Karpas-422 (cell line): Measurements from ENCODE around the gene GDF7. TPM values are rescaled to one million over a fixed set of nuclear protein-coding genes. Genes with fewer than 3 reads are reported as not detected.

ENCODE experiments used
- DNase-seq: peaks from one replicate; pipeline ENCODE4 v3.0.0-alpha.2; 2015
- H2AFZ ChIP-seq: fragments of 200-600 bp; sonication (generic); 2 replicates; pipeline ENCODE4 v1.6.1; 2014; ENCODE audit warnings: antibody characterized with exemption, low read length, mixed read lengths
- H3K27ac ChIP-seq: fragments of 200-600 bp; sonication (generic); 2 replicates; pipeline ENCODE4 v1.5.1; 2014; ENCODE audit warnings: mild to moderate bottlenecking, low read length, moderate library complexity
- H3K27me3 ChIP-seq: fragments of 200-600 bp; sonication (generic); 2 replicates; pipeline ENCODE4 v1.6.1; 2014; ENCODE audit warnings: low read length, mixed read lengths
- H3K36me3 ChIP-seq: fragments of 200-600 bp; sonication (generic); 2 replicates; pipeline ENCODE4 v1.6.1; 2014; ENCODE audit warnings: low read length, mixed read lengths; ENCODE audit not compliant: insufficient read depth
- H3K4me1 ChIP-seq: fragments of 200-600 bp; sonication (generic); 2 replicates; pipeline ENCODE4 v1.6.1; 2014; ENCODE audit warnings: mild to moderate bottlenecking, low read length, mixed read lengths
- H3K4me2 ChIP-seq: fragments of 200-600 bp; sonication (generic); 2 replicates; pipeline ENCODE4 v1.6.1; 2014; ENCODE audit warnings: low read length, low read depth, mild to moderate bottlenecking; ENCODE audit not compliant: poor library complexity, severe bottlenecking
- H3K4me3 ChIP-seq: fragments of 200-600 bp; sonication (generic); 2 replicates; pipeline ENCODE4 v1.5.1; 2014; ENCODE audit warnings: mild to moderate bottlenecking, antibody characterized with exemption, low read length, mixed read lengths
- H3K79me2 ChIP-seq: fragments of 200-600 bp; sonication (generic); 2 replicates; pipeline ENCODE4 v1.6.1; 2014; ENCODE audit warnings: mild to moderate bottlenecking, low read length, mixed read lengths
- H3K9ac ChIP-seq: fragments of 200-600 bp; sonication (generic); 2 replicates; pipeline ENCODE4 v1.6.0; 2014; ENCODE audit warnings: low read length
- H3K9me2 ChIP-seq: fragments of 200-600 bp; sonication (generic), shearing (Covaris generic); replicated peaks from 2 replicates; pipeline ENCODE4 v1.6.0; 2014; ENCODE audit warnings: mild to moderate bottlenecking, low read length, moderate library complexity; ENCODE audit not compliant: insufficient read depth
- H3K9me3 ChIP-seq: fragments of 300-700, 200-600 bp; sonication (generic); 2 replicates; pipeline ENCODE4 v1.6.1; 2014; ENCODE audit warnings: low read length, mixed read lengths
- H4K20me1 ChIP-seq: fragments of 200-600 bp; sonication (generic); 2 replicates; pipeline ENCODE4 v1.6.1; 2014; ENCODE audit warnings: mild to moderate bottlenecking, antibody characterized with exemption, low read length, low read depth; ENCODE audit not compliant: insufficient read depth
- total RNA-seq: library from RNA; depleted of rRNA; stranded (reverse); fragments of >200 nt; shearing (Covaris generic); gene quantifications from 2 replicates; pipeline ENCODE4 v1.2.3, GENCODE V29; 2014; ENCODE audit warnings: low replicate concordance

GDF7 gene
- total RNA-seq, 1 experiment from 2014 or later: under 0.01 TPM

- no peaks in the 10 kb centered on the region for H3K9me2 ChIP-seq
- no peak for DNase-seq
- no peaks in the 10 kb centered on the region for H3K9me3 ChIP-seq
- H2AFZ ChIP-seq: no peak overlapping the region
- H3K36me3 ChIP-seq: no peaks in the 10 kb centered on the region
- no peak overlapping the region for H3K4me2 ChIP-seq
- no peaks in the 10 kb centered on the region for H3K27me3 ChIP-seq
- H3K4me1 ChIP-seq: peaks cover 4% of the 10 kb centered on the region; the same call in 1 of the 2 replicates
- no peaks in the 10 kb centered on the region for H3K79me2 ChIP-seq
- no peak overlapping the region for H3K9ac ChIP-seq
- peaks cover 6% of the 10 kb centered on the region; the same call in 1 of the 2 replicates for H4K20me1 ChIP-seq
- no peak overlapping the region for H3K4me3 ChIP-seq
- H3K27ac ChIP-seq: no peak overlapping the region
These were observed 35.2 kb upstream of the GDF7 start for GRCh38 chr2:20631617-20632307.

GRCh38 chr2:20632446-20632990 lies 34.4 kb upstream of the GDF7 start:
- no peak overlapping the region for H3K9ac ChIP-seq
- no peaks in the 10 kb centered on the region for H3K27me3 ChIP-seq
- no peaks in the 10 kb centered on the region for H3K9me3 ChIP-seq
- no peak for DNase-seq
- no peaks in the 10 kb centered on the region for H3K79me2 ChIP-seq
- no peak overlapping the region for H2AFZ ChIP-seq
- H3K4me3 ChIP-seq: no peak overlapping the region
- H3K4me2 ChIP-seq: no peak overlapping the region
- H3K36me3 ChIP-seq: no peaks in the 10 kb centered on the region
- peaks cover 4% of the 10 kb centered on the region; the same call in 1 of the 2 replicates for H3K4me1 ChIP-seq
- no peaks in the 10 kb centered on the region for H3K9me2 ChIP-seq
- no peaks in the 10 kb centered on the region; the same call in 1 of the 2 replicates for H4K20me1 ChIP-seq
- no peak overlapping the region for H3K27ac ChIP-seq

- Histone ChIP-seq H3K4me3 (no peak overlapping the region), H3K9me2 (no peaks in the 10 kb centered on the region), H4K20me1 (no peaks in the 10 kb centered on the region; the same call in 1 of the 2 replicates), H3K4me1 (peaks cover 4% of the 10 kb centered on the region; the same call in 1 of the 2 replicates), H3K9ac (no peak overlapping the region), H3K4me2 (no peak overlapping the region), H3K27me3 (no peaks in the 10 kb centered on the region), H3K36me3 (no peaks in the 10 kb centered on the region), H2AFZ (no peak overlapping the region), H3K27ac (no peak overlapping the region), H3K9me3 (no peaks in the 10 kb centered on the region), H3K79me2 (no peaks in the 10 kb centered on the region)
- no peak for DNase-seq
These were observed 33.9 kb upstream of the GDF7 start for GRCh38 chr2:20633001-20633400.

GRCh38 chr2:20633794-20634506 lies 33.0 kb upstream of the GDF7 start:
- H3K27me3 ChIP-seq: no peaks in the 10 kb centered on the region
- H3K4me2 ChIP-seq: no peak overlapping the region
- H2AFZ ChIP-seq: no peak overlapping the region
- peaks cover 4% of the 10 kb centered on the region; the same call in 1 of the 2 replicates for H3K4me1 ChIP-seq
- no peak overlapping the region for H3K4me3 ChIP-seq
- no peaks in the 10 kb centered on the region for H3K9me2 ChIP-seq
- no peak for DNase-seq
- H4K20me1 ChIP-seq: no peaks in the 10 kb centered on the region; the same call in 1 of the 2 replicates
- no peak overlapping the region for H3K9ac ChIP-seq
- no peaks in the 10 kb centered on the region for H3K79me2 ChIP-seq
- no peak overlapping the region for H3K27ac ChIP-seq
- no peaks in the 10 kb centered on the region for H3K9me3 ChIP-seq
- no peaks in the 10 kb centered on the region for H3K36me3 ChIP-seq

- H2AFZ ChIP-seq: no peak overlapping the region
- no peak overlapping the region for H3K9ac ChIP-seq
- H4K20me1 ChIP-seq: no peaks in the 10 kb centered on the region; the same call in 1 of the 2 replicates
- no peaks in the 10 kb centered on the region for H3K36me3 ChIP-seq
- no peak overlapping the region for H3K4me3 ChIP-seq
- no peak overlapping the region for H3K27ac ChIP-seq
- H3K27me3 ChIP-seq: no peaks in the 10 kb centered on the region
- DNase-seq: no peak
- H3K79me2 ChIP-seq: no peaks in the 10 kb centered on the region
- no peaks in the 10 kb centered on the region for H3K9me3 ChIP-seq
- no peaks in the 10 kb centered on the region for H3K9me2 ChIP-seq
- H3K4me2 ChIP-seq: no peak overlapping the region
- H3K4me1 ChIP-seq: peaks cover 4% of the 10 kb centered on the region; the same call in 1 of the 2 replicates
These were observed 32.3 kb upstream of the GDF7 start for GRCh38 chr2:20634507-20635112.

- no peak overlapping the region for H3K9ac ChIP-seq
- no peaks in the 10 kb centered on the region for H3K9me2 ChIP-seq
- H3K27me3 ChIP-seq: no peaks in the 10 kb centered on the region
- DNase-seq: no peak
- H3K27ac ChIP-seq: no peak overlapping the region
- H3K4me3 ChIP-seq: no peak overlapping the region
- H4K20me1 ChIP-seq: no peaks in the 10 kb centered on the region; the same call in 1 of the 2 replicates
- H2AFZ ChIP-seq: no peak overlapping the region
- no peaks in the 10 kb centered on the region for H3K36me3 ChIP-seq
- H3K4me2 ChIP-seq: no peak overlapping the region
- peaks cover 4% of the 10 kb centered on the region; the same call in 1 of the 2 replicates for H3K4me1 ChIP-seq
- H3K79me2 ChIP-seq: no peaks in the 10 kb centered on the region
- H3K9me3 ChIP-seq: no peaks in the 10 kb centered on the region
These were observed 31.8 kb upstream of the GDF7 start for GRCh38 chr2:20635113-20635510.

GRCh38 chr2:20635675-20636584 lies 31.0 kb upstream of the GDF7 start:
- Histone ChIP-seq H3K27ac (no peak overlapping the region), H3K79me2 (no peaks in the 10 kb centered on the region), H3K9me2 (no peaks in the 10 kb centered on the region), H3K4me2 (no peak overlapping the region), H4K20me1 (no peaks in the 10 kb centered on the region; the same call in 1 of the 2 replicates), H3K9me3 (no peaks in the 10 kb centered on the region), H2AFZ (no peak overlapping the region), H3K4me3 (no peak overlapping the region), H3K27me3 (no peaks in the 10 kb centered on the region), H3K9ac (no peak overlapping the region), H3K36me3 (no peaks in the 10 kb centered on the region), H3K4me1 (peaks cover 4% of the 10 kb centered on the region; the same call in 1 of the 2 replicates)
- peak; percentile 91 for DNase-seq
